GM19023 (cell line): ENCODE data around the gene SEMA4A.
"Not testable (repeated sequence)": the region's sequence is repeated elsewhere in the genome, so short reads cannot be mapped to it uniquely, and the experiment has no call there.

ENCODE experiments used
- ATAC-seq: cut with Tn5 transposase; IDR thresholded peaks from one replicate; pipeline ENCODE4 v1.9.1; 2021; ENCODE audit warnings: mild to moderate bottlenecking, moderate library complexity; ENCODE audit not compliant: unreplicated experiment

Gene SEMA4A

GRCh38 chr1:156153362-156153761 is at the start of gene SEMA4A:
SEMA4A (plus strand) TSS chr1:156153585; CDS start chr1:156154579, 994 bp downstream.
- no peak for ATAC-seq

DNA sequence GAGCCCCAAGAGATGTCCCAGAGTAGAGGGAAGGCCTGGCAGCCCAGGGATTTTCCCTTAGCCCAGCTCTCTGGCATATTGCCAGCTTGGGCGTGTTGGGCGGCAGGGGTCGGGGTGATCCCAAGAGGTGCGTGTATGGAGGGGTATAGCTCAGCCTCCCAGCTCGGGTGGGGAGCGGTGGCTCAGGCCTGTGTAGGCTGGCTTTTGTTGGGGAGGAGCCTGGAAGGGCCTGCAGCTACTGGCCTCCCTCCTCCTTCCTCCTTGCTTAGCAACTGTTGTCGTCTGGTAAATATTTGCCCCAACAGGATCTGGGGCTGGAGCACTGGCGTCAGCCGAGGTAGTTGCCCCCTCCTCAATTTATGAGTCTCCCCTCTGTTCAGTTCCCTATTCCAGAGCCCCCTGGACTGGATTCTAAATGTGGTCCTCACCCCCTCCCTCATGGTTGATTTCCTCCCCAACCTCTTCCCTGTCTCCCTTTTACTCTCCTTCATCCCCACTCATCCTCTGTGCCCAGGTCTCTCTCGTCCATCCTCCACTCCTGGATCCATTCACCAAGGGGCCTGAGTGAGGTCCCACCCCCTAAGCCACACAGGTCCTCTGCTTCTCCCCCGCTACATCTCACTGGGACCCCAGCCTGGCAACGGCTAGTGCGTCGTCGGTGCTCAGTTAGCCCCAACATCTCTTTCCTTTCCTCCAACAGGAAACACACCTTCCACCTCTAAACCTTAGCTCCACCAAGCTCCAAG is 49.1 kb upstream of the SEMA4A start:
- ATAC-seq = no peak

DNA sequence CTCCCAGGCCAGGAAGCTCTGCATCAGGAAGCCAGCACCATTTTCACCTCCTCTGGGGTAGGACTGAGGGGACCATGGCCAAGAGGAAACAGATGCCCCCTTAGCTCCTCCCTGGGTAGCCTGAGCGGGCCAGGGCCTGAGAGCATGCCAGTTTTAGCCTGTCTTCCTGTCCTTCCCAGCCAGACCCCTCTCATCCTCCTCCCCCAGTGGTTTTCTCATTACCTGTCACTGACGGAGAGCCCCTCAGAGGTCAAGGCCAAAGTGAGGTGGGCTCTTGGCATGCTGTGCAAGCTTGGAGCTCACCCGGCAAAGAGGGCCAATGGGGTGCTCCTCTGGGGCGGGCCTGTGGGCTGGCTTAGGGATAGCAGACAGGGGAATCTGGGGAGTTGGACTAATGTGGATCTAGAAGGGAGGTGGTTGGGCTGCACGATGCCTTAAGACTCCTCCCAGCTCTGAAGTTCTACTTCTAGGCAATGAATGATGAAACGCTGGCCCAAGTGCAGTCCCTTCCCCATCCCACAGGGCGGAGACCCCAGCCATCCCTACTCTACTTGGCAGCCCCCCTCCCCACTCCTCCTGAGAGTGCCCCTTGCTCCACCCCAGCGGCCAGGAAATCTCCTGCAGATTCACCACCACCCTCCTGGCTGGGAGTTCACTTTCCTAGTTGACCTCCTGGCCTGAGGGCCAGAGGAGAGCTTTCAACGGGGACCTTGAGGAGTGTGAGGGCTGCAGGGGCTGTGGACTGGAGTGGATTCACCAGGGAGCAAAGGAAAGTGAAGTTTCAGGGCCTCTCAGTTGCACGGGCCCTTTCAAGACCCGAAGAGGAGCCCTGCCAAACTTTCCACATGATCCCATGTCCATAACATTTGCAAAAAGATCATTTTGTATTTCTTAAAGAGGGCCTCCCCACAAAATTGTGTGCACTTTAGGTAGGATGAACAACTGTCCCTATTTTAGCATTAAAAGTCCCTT is 48.2 kb upstream of the SEMA4A start:
- ATAC-seq = no peak

GRCh38 chr1:156106624-156107488 is 46.5 kb upstream of the SEMA4A start:
- no peak for ATAC-seq

GRCh38 chr1:156108057-156108456 is 45.3 kb upstream of the SEMA4A start:
- no peak for ATAC-seq

- no peak for ATAC-seq
Observed at GRCh38 chr1:156108664-156109241, 44.6 kb upstream of the SEMA4A start.

GRCh38 chr1:156110252-156110651 is 43.1 kb upstream of the SEMA4A start:
- ATAC-seq = no peak

DNA sequence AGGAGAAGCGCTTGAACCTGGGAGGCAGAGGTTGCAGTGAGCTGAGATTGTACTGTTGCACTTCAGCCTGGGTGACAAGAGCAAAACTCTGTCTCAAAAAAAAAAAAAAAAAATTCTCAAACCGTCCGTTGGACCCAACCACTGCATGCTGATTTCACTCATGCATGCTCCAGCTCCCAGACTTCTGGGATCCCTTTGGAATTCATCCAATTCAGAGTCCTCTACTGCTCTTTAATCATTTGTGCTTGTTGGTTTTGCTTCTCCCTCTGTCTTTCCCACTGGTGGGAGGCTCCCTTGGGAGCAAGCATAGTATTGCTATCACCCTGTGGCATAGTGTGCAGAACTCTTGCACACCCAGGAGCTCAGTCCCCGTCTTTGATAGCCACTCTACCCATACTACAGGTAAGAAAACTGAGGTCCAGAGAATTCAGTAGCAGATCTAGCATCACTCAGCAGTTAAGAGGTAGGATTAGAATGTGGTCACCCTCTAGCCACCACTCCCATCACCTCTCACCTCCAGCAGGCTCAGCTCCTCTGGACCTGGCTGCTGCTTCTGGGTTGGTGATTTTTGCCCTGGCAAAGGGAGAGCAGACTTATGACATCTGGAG is 41.9 kb upstream of the SEMA4A start:
- no peak for ATAC-seq

DNA sequence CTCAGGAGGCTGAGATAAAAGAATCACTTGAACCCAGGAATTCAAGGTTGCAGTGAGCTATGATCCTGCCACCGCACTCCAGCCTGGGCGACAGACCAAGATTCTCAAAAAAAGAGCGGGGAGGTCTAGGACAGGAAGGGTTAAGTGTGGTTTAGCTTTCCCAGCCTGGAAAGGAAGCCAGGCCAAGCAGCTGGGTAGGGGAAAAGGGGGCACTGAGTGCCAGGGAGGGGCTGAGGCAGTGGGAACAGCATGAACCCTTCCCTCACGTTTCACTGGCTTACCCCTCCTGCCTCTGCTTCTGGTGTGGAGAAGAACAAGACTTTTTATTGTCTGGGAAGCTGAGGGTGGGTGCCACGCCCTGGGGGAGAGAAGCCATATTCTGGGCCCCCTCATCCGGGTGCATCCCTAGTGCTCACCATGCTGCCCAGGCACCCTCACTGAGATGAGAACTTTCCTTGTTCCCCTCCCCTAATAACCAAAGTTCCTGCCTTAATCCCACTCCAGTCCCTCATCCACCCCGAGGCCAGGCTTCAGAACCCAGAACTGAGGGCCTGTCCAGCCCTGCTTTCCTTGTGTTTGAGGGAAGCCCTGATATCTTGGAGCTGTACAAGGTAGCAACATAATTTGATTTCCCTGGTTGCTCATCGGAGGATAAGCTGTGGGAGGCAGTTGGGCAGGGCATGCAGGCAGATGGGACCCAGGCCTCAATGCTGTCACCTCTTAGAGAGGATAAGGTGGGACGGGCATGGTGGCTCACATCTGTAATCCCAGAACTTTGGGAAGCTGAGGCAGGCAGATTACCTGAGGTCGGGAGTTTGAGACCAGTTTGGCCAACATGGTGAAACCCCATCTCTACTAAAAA is 40.9 kb upstream of the SEMA4A start:
- no peak for ATAC-seq

DNA sequence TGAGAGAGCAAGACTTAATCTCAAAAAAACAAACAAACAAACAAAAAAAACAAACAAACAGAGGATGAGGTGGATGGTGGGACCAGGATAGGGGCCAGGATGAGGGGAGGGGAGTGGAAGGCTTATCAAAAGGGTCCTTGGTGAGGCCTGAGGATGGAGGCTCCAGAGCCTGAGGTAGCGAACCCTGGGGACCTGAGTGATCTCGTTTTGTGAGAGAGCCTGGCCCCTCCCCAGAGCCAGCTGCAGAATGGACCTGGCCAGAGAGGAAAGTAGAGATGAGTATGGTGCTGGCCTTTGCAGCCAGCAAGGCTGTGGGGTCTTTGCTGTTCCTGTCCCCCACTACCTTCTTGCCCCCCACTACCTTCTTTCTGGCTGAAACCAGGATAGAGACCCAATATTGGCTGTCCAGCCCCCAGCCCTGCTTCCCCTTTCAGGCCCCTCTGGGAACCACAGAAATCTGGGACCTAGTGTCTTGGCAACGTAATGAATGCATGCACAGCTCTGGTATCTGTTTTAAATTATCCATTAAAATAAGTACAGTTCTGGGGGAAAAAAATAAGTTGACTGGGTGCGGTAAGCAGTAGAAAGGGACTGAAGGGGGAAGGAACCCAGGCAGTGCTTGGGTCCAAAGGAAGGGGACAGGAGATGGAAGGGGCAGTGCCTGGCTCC is 40.0 kb upstream of the SEMA4A start:
- no peak for ATAC-seq

- peak; percentile 76 for ATAC-seq
Observed at GRCh38 chr1:156114101-156114918, 39.1 kb upstream of the SEMA4A start, which contains the start of gene LMNA. LMNA (plus strand) TSS chr1:156114711; CDS start chr1:156114919, 208 bp downstream.

DNA sequence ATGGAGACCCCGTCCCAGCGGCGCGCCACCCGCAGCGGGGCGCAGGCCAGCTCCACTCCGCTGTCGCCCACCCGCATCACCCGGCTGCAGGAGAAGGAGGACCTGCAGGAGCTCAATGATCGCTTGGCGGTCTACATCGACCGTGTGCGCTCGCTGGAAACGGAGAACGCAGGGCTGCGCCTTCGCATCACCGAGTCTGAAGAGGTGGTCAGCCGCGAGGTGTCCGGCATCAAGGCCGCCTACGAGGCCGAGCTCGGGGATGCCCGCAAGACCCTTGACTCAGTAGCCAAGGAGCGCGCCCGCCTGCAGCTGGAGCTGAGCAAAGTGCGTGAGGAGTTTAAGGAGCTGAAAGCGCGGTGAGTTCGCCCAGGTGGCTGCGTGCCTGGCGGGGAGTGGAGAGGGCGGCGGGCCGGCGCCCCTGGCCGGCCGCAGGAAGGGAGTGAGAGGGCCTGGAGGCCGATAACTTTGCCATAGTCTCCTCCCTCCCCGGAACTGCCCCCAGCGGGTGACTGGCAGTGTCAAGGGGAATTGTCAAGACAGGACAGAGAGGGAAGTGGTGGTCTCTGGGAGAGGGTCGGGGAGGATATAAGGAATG is 38.4 kb upstream of the SEMA4A start:
- ATAC-seq = no peak

- no peak for ATAC-seq
Observed at GRCh38 chr1:156115514-156116374, 37.6 kb upstream of the SEMA4A start.

- ATAC-seq = not testable (repeated sequence)
Observed at GRCh38 chr1:156116731-156117130, 36.7 kb upstream of the SEMA4A start.

- ATAC-seq = no peak
Observed at GRCh38 chr1:156117414-156118176, 35.8 kb upstream of the SEMA4A start.
